Mucosa of gallbladder (tissue), 1 donor: ENCODE results near the gene EXO5. TPM values are rescaled to one million over a fixed set of nuclear protein-coding genes. Genes with fewer than 3 reads are reported as not detected.
"Not testable (repeated sequence)": the region's sequence is repeated elsewhere in the genome, so short reads cannot be mapped to it uniquely, and the experiment has no call there.

Experiments used
- DNase-seq: peaks from one replicate; pipeline ENCODE4 v3.0.0-alpha.2; 2020; ENCODE audit warnings: low spot score
- total RNA-seq: library from RNA; stranded (reverse); gene quantifications from one replicate; pipeline ENCODE4 v1.2.1, GENCODE V29; 2021
- donor health status: DM: no; HTN: no; CAD: no.

Gene EXO5
- total RNA-seq, 1 donor from 2014 or later = 6.3 TPM

DNA sequence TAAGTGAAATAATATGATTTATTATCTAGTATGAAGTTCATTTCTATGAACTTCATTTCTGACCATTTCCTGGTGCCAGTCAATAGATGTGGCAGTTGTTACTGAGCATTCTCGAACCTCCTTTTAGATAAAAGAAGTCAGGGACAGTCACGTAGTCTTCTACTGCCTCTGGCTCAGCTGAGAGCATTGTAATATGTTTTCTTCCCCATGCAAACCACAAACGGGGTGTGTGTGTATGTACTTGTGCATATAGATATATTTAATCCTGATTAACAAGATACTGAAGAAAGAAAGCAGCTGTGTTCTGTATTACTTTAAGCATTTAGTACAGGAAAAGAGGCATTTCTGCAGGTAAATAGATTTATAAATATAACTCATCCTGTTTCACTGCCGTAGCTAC is 44.5 kb downstream of the EXO5 start:
- DNase-seq = no peak

GRCh38 chr1:40554807-40555206 is 46.2 kb downstream of the EXO5 start:
- not testable (repeated sequence) for DNase-seq

- DNase-seq = no peak
Measured at GRCh38 chr1:40556121-40556520, 47.6 kb downstream of the EXO5 start.

GRCh38 chr1:40558241-40558640 is 49.7 kb downstream of the EXO5 start:
- DNase-seq = not testable (repeated sequence)

- DNase-seq = no peak
Measured at GRCh38 chr1:40562185-40562584, 53.6 kb downstream of the EXO5 start.

GRCh38 chr1:40563266-40563665 is 54.7 kb downstream of the EXO5 start:
- DNase-seq = no peak

DNA sequence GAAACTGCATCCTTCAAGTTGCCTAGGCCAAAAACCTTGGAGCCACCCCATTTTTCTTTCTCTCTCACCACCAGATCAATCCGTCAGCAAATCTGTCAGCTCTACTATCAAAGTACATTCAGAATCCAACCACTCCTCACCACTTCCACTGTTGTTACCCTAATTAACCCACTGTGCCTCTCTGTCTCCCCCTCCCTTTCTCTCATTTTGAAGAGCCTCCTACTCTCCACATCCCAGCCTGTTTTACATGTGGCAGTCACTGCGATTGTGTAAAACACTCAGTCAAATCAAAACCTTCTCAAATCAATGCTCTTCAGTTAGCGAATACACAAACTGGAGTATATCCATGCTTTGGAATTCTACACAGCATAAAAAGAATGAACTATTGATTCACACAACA is 55.9 kb downstream of the EXO5 start:
- DNase-seq = no peak

GRCh38 chr1:40564913-40565312 is 56.3 kb downstream of the EXO5 start:
- DNase-seq = no peak

Other genes starting within 250 kb of the EXO5 start
- 8.3 TPM for gene COL9A2, start 191.5 kb upstream of the EXO5 start, total RNA-seq
- 47.6 TPM for gene SMAP2, start 135.0 kb upstream of the EXO5 start, total RNA-seq
- gene ZFP69B, start 58.3 kb upstream of the EXO5 start, total RNA-seq = 1.8 TPM
- gene ZFP69, start 31.5 kb upstream of the EXO5 start, total RNA-seq = 3.3 TPM
- 4.4 TPM for gene ZNF684, start 22.9 kb downstream of the EXO5 start, total RNA-seq
- gene RIMS3, start 156.9 kb downstream of the EXO5 start, total RNA-seq = 4.2 TPM
- gene NFYC, start 182.9 kb downstream of the EXO5 start, total RNA-seq = 57.0 TPM